Jurkat, Clone E6-1 (cell line): ENCODE measurements around the gene NPIPA8.
"Not testable (repeated sequence)": the region's sequence is repeated elsewhere in the genome, so short reads cannot be mapped to it uniquely, and the experiment has no call there.

Experiments used
- DNase-seq: peaks from one replicate; pipeline ENCODE4 v3.0.0-alpha.2; 2011; ENCODE audit warnings: low read depth, low spot score
- H3K4me3 ChIP-seq: 2 replicates; pipeline ENCODE4 v1.5.1; 2011; ENCODE audit warnings: mild to moderate bottlenecking, low read length, control low read depth, moderate library complexity

Gene NPIPA8

GRCh38 chr16:18290959-18291358, 45.6 kb downstream of the NPIPA8 start:
- not testable (repeated sequence) for DNase-seq, H3K4me3 ChIP-seq

GRCh38 chr16:18286342-18286741, 50.2 kb downstream of the NPIPA8 start:
- not testable (repeated sequence) for DNase-seq, H3K4me3 ChIP-seq

- DNase-seq: not testable (repeated sequence)
Measured at GRCh38 chr16:18280319-18280718, 56.2 kb downstream of the NPIPA8 start.

GRCh38 chr16:18276756-18277155, 59.8 kb downstream of the NPIPA8 start:
- H3K4me3 ChIP-seq, DNase-seq: not testable (repeated sequence)

More at GRCh38 chr16:18280319-18280718, 56.2 kb downstream of the NPIPA8 start:
- not testable (repeated sequence) for H3K4me3 ChIP-seq

GRCh38 chr16:18270171-18270570, 66.4 kb downstream of the NPIPA8 start:
- H3K4me3 ChIP-seq, DNase-seq: not testable (repeated sequence)
